ENCODE data around the gene AGAP2. TPM values are rescaled to one million over a fixed set of nuclear protein-coding genes. Genes with fewer than 3 reads are reported as not detected.
A peak's percentile ranks its signal among the peaks of the same experiment; 100 is the strongest.

Gene AGAP2
- total and polyA plus RNA-seq, 2 of the 13 experiments (the other 11 are each of a cell fraction or from before 2014, with no cell fraction given), result 0.38 to 0.45 TPM

GRCh38 chr12:57751788-57752667 lies 13.5 kb upstream of the AGAP2 start, which contains the start of gene CDK4 (continued):
- peak; percentile 95 for TF ChIP-seq KLF11 (CRISPR knock-in tag; IDR thresholded peaks at IDR 0.05)
- TF ChIP-seq REL (CRISPR knock-in tag; conservative IDR thresholded peaks at IDR 0.05), result peak; percentile 83; the same call in 1 of the 2 replicates
- no peak for TF ChIP-seq FLYWCH1 (CRISPR knock-in tag; IDR thresholded peaks at IDR 0.05)
- TF ChIP-seq RFXANK (CRISPR knock-in tag; IDR thresholded peaks at IDR 0.05), result peak; percentile 95; the same call in 1 of the 2 replicates
- peak; percentile 92 for TF ChIP-seq THAP11 (CRISPR knock-in tag; IDR thresholded peaks at IDR 0.05)
- no peak for TF ChIP-seq ATF1 (CRISPR knock-in tag; IDR thresholded peaks at IDR 0.05)
- peak; percentile 98 for TF ChIP-seq MYC (CRISPR knock-in tag; IDR thresholded peaks at IDR 0.05; ENCODE audit: borderline replicate concordance)
- TF ChIP-seq ZSCAN22 (CRISPR knock-in tag; IDR thresholded peaks at IDR 0.05), result 0 out of 2 replicates have a peak, but pooled peaks have one; percentile 40
- TF ChIP-seq MED1 (CRISPR knock-in tag; IDR thresholded peaks at IDR 0.05), result peak; percentile 86
- TF ChIP-seq, protein P1, sequence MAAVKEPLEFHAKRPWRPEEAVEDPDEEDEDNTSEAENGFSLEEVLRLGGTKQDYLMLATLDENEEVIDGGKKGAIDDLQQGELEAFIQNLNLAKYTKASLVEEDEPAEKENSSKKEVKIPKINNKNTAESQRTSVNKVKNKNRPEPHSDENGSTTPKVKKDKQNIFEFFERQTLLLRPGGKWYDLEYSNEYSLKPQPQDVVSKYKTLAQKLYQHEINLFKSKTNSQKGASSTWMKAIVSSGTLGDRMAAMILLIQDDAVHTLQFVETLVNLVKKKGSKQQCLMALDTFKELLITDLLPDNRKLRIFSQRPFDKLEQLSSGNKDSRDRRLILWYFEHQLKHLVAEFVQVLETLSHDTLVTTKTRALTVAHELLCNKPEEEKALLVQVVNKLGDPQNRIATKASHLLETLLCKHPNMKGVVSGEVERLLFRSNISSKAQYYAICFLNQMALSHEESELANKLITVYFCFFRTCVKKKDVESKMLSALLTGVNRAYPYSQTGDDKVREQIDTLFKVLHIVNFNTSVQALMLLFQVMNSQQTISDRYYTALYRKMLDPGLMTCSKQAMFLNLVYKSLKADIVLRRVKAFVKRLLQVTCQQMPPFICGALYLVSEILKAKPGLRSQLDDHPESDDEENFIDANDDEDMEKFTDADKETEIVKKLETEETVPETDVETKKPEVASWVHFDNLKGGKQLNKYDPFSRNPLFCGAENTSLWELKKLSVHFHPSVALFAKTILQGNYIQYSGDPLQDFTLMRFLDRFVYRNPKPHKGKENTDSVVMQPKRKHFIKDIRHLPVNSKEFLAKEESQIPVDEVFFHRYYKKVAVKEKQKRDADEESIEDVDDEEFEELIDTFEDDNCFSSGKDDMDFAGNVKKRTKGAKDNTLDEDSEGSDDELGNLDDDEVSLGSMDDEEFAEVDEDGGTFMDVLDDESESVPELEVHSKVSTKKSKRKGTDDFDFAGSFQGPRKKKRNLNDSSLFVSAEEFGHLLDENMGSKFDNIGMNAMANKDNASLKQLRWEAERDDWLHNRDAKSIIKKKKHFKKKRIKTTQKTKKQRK (IDR thresholded peaks at IDR 0.05; ENCODE audit: low read length), result no peak
- 0 out of 2 replicates have a peak, but pooled peaks have one; percentile 55 for TF ChIP-seq ZNF703 (CRISPR knock-in tag; IDR thresholded peaks at IDR 0.05; ENCODE audit: borderline replicate concordance)
- TF ChIP-seq TFDP1 (CRISPR knock-in tag; IDR thresholded peaks at IDR 0.05; ENCODE audit: borderline replicate concordance), result peak; percentile 98
- TF ChIP-seq ZBTB39 (CRISPR knock-in tag; IDR thresholded peaks at IDR 0.05), result peak; percentile 54; the same call in 1 of the 2 replicates
- TF ChIP-seq FOSL2 (CRISPR knock-in tag; IDR thresholded peaks at IDR 0.05), result peak; percentile 52; the same call in 1 of the 2 replicates
- TF ChIP-seq ZNF83 (CRISPR knock-in tag; IDR thresholded peaks at IDR 0.05; ENCODE audit: borderline replicate concordance), result no peak
- peak; percentile 95; the same call in 1 of the 2 replicates for TF ChIP-seq MIER3 (CRISPR knock-in tag; IDR thresholded peaks at IDR 0.05; ENCODE audit: borderline replicate concordance)
- peak; percentile 96 for TF ChIP-seq KDM2A (CRISPR knock-in tag; IDR thresholded peaks at IDR 0.05; ENCODE audit: borderline replicate concordance, low read depth)
- peak; percentile 62 for TF ChIP-seq ZNF784 (CRISPR knock-in tag; IDR thresholded peaks at IDR 0.05; ENCODE audit: borderline replicate concordance)
- peak; percentile 44 for TF ChIP-seq U2AF1 (optimal IDR thresholded peaks at IDR 0.05; ENCODE audit: low read depth, low read length)
- peak; percentile 81; the same call in 1 of the 2 replicates for TF ChIP-seq HOXD1 (CRISPR knock-in tag; IDR thresholded peaks at IDR 0.05)
- TF ChIP-seq, protein P2, sequence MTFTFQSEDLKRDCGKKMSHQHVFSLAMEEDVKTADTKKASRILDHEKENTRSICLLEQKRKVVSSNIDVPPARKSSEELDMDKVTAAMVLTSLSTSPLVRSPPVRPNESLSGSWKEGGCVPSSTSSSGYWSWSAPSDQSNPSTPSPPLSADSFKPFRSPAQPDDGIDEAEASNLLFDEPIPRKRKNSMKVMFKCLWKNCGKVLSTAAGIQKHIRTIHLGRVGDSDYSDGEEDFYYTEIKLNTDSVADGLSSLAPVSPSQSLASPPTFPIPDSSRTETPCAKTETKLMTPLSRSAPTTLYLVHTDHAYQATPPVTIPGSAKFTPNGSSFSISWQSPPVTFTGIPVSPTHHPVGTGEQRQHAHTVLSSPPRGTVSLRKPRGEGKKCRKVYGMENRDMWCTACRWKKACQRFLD (CRISPR knock-in tag; IDR thresholded peaks at IDR 0.05; ENCODE audit: borderline replicate concordance), result no peak
